OCI-LY3 (cell line): ENCODE results near the gene POU2F1.

ENCODE experiments used
- H2AFZ ChIP-seq: fragments of 200-600, 300-600 bp; shearing (Covaris generic); 2 replicates; pipeline ENCODE4 v1.6.0; 2014; ENCODE audit warnings: antibody characterized with exemption, low read depth, low read length
- H3K27ac ChIP-seq: fragments of 200-600, 300-600 bp; sonication (generic); 2 replicates; pipeline ENCODE4 v1.5.1; 2014; ENCODE audit warnings: mild to moderate bottlenecking, low read length, moderate library complexity, mixed read lengths
- H3K27me3 ChIP-seq: fragments of 200-600, 300-600 bp; sonication (generic); 2 replicates; pipeline ENCODE4 v1.6.1; 2014; ENCODE audit warnings: low read depth, low read length, mixed read lengths
- H3K36me3 ChIP-seq: fragments of 200-600, 300-600 bp; sonication (generic); replicated peaks from 2 replicates; pipeline ENCODE3; 2014; ENCODE audit warnings: low read depth, low read length, mixed read lengths
- H3K4me1 ChIP-seq: fragments of 300-600, 200-600 bp; sonication (generic); 2 replicates; pipeline ENCODE4 v1.6.1; 2014; ENCODE audit warnings: low read length, mixed read lengths
- H3K4me2 ChIP-seq: fragments of 200-600, 300-600 bp; sonication (generic); 2 replicates; pipeline ENCODE4 v1.6.1; 2014; ENCODE audit warnings: low read length, mixed read lengths
- H3K4me3 ChIP-seq: fragments of 300-600, 200-600 bp; sonication (generic); 2 replicates; pipeline ENCODE4 v1.5.1; 2014; ENCODE audit warnings: antibody characterized with exemption, mild to moderate bottlenecking, low read length, moderate library complexity
- H3K79me2 ChIP-seq: fragments of 300-600, 200-600 bp; shearing (Covaris generic); 2 replicates; pipeline ENCODE4 v1.6.1; 2014; ENCODE audit warnings: mild to moderate bottlenecking, low read length, mixed read lengths
- H3K9ac ChIP-seq: fragments of 300-600, 200-600 bp; shearing (Covaris generic); 2 replicates; pipeline ENCODE4 v1.6.0; 2014; ENCODE audit warnings: mild to moderate bottlenecking, low read length, moderate library complexity
- H3K9me3 ChIP-seq: fragments of 200-600, 300-600 bp; shearing (Covaris generic); 2 replicates; pipeline ENCODE4 v1.6.1; 2014; ENCODE audit warnings: low read length, mixed read lengths; ENCODE audit not compliant: insufficient read depth
- H4K20me1 ChIP-seq: fragments of 200-600, 300-600 bp; sonication (generic); 2 replicates; pipeline ENCODE4 v1.6.1; 2016; ENCODE audit warnings: low read length, mixed read lengths; ENCODE audit not compliant: insufficient read depth
- CTCF ChIP-seq: fragments of 200-600, 300-600 bp; sonication (generic); IDR thresholded peaks from 2 replicates; pipeline ENCODE4 v1.5.1; 2014; ENCODE audit warnings: antibody characterized with exemption, low read length, low read depth
- EZH2phosphoT487 ChIP-seq: fragments of 200-600 bp; shearing (Covaris generic); IDR thresholded peaks from 2 replicates; pipeline ENCODE4 v1.6.1; 2018; ENCODE audit warnings: antibody characterized with exemption, mixed run types, low read depth

POU2F1 gene

GRCh38 chr1:167460836-167461235 lies 240.2 kb downstream of the POU2F1 start:
- Histone ChIP-seq H3K4me3 (no peak overlapping the region), H3K79me2 (no peaks in the 10 kb centered on the region), H3K4me1 (peaks cover 4% of the 10 kb centered on the region; the same call in 1 of the 2 replicates), H3K27ac (no peak overlapping the region), H2AFZ (no peak overlapping the region), H4K20me1 (no peaks in the 10 kb centered on the region), H3K36me3 (no peaks in the 10 kb centered on the region), H3K27me3 (peaks cover 46% of the 10 kb centered on the region), H3K9me3 (no peaks in the 10 kb centered on the region), H3K9ac (no peak overlapping the region), H3K4me2 (no peak overlapping the region)
- TF ChIP-seq EZH2phosphoT487 (no peak), CTCF (no peak)

- Histone ChIP-seq H3K4me3 (no peak overlapping the region), H3K9ac (no peak overlapping the region), H3K4me2 (no peak overlapping the region), H3K4me1 (no peaks in the 10 kb centered on the region), H4K20me1 (no peaks in the 10 kb centered on the region), H3K27me3 (peaks cover 39% of the 10 kb centered on the region), H3K27ac (no peak overlapping the region), H3K9me3 (no peaks in the 10 kb centered on the region), H3K79me2 (no peaks in the 10 kb centered on the region), H2AFZ (no peak overlapping the region), H3K36me3 (no peaks in the 10 kb centered on the region)
- TF ChIP-seq CTCF: no peak
These were observed 241.7 kb downstream of the POU2F1 start for GRCh38 chr1:167462341-167462740.

GRCh38 chr1:167463080-167463479 lies 242.4 kb downstream of the POU2F1 start:
- H4K20me1 ChIP-seq: no peaks in the 10 kb centered on the region
- no peaks in the 10 kb centered on the region for H3K9me3 ChIP-seq
- no peak overlapping the region for H2AFZ ChIP-seq
- peaks cover 34% of the 10 kb centered on the region for H3K27me3 ChIP-seq
- no peak overlapping the region for H3K4me2 ChIP-seq
- H3K27ac ChIP-seq: no peak overlapping the region
- H3K9ac ChIP-seq: no peak overlapping the region
- H3K79me2 ChIP-seq: no peaks in the 10 kb centered on the region
- H3K4me3 ChIP-seq: no peak overlapping the region
- no peaks in the 10 kb centered on the region for H3K36me3 ChIP-seq
- TF ChIP-seq CTCF (no peak), EZH2phosphoT487 (no peak)
- H3K4me1 ChIP-seq: no peaks in the 10 kb centered on the region

- H3K27ac ChIP-seq: no peak overlapping the region
- no peaks in the 10 kb centered on the region for H3K4me1 ChIP-seq
- no peaks in the 10 kb centered on the region for H3K79me2 ChIP-seq
- no peak overlapping the region for H3K4me3 ChIP-seq
- peaks cover 31% of the 10 kb centered on the region for H3K27me3 ChIP-seq
- H2AFZ ChIP-seq: no peak overlapping the region
- H4K20me1 ChIP-seq: no peaks in the 10 kb centered on the region
- TF ChIP-seq CTCF: no peak
- TF ChIP-seq EZH2phosphoT487: no peak
- H3K4me2 ChIP-seq: no peak overlapping the region
- H3K9ac ChIP-seq: no peak overlapping the region
- no peaks in the 10 kb centered on the region for H3K9me3 ChIP-seq
- no peaks in the 10 kb centered on the region for H3K36me3 ChIP-seq
These were observed 243.3 kb downstream of the POU2F1 start for GRCh38 chr1:167463875-167464575.
